Neural cell (in vitro differentiated cells): ENCODE measurements around the gene EBPL.

ENCODE experiments used
- EP300 ChIP-seq: fragments of 450-650 bp; conservative IDR thresholded peaks from 2 replicates; pipeline ENCODE4 v1.6.1; 2014; ENCODE audit warnings: antibody characterized with exemption, mild to moderate bottlenecking, moderate library complexity; ENCODE audit not compliant: poor library complexity, severe bottlenecking
- EZH2 ChIP-seq: fragments of 200-600, 300-800 bp; shearing (Covaris generic), sonication (generic); IDR thresholded peaks from 2 replicates; pipeline ENCODE4 v1.6.1; 2014; ENCODE audit warnings: antibody characterized with exemption, low read length, borderline replicate concordance, mild to moderate bottlenecking; ENCODE audit not compliant: insufficient read depth, poor library complexity, severe bottlenecking
- MXI1 ChIP-seq: fragments of 450-650 bp; conservative IDR thresholded peaks from 2 replicates; pipeline ENCODE4 v1.6.1; 2014; ENCODE audit warnings: antibody characterized with exemption, mild to moderate bottlenecking; ENCODE audit not compliant: poor library complexity, severe bottlenecking
- POLR2AphosphoS5 ChIP-seq: IDR thresholded peaks from 2 replicates; pipeline ENCODE4 v1.6.1; 2012
- RAD21 ChIP-seq: fragments of 450-650 bp; conservative IDR thresholded peaks from 2 replicates; pipeline ENCODE4 v1.6.1; 2014; ENCODE audit warnings: antibody characterized with exemption, mild to moderate bottlenecking, moderate library complexity
- SMC3 ChIP-seq: fragments of 450-650 bp; conservative IDR thresholded peaks from 2 replicates; pipeline ENCODE4 v1.6.1; 2014; ENCODE audit warnings: antibody characterized with exemption, mild to moderate bottlenecking, moderate library complexity; ENCODE audit not compliant: poor library complexity
- TAF1 ChIP-seq: IDR thresholded peaks from 2 replicates; pipeline ENCODE4 v1.6.1; 2012; ENCODE audit warnings: low read depth
- TF ChIP-seq, protein P1 (sequence below): fragments of 450-650 bp; IDR thresholded peaks from 2 replicates; pipeline ENCODE4 v1.5.1; 2014; ENCODE audit warnings: antibody characterized with exemption, mild to moderate bottlenecking, moderate library complexity; ENCODE audit not compliant: poor library complexity, severe bottlenecking
- TF ChIP-seq, protein P2 (sequence below): IDR thresholded peaks from 2 replicates; pipeline ENCODE4 v1.6.1; 2012; ENCODE audit warnings: borderline replicate concordance

GRCh38 chr13:49622174-49622946 is 68.9 kb downstream of the EBPL start:
- no peak for TF ChIP-seq EZH2
- TF ChIP-seq, protein P1, sequence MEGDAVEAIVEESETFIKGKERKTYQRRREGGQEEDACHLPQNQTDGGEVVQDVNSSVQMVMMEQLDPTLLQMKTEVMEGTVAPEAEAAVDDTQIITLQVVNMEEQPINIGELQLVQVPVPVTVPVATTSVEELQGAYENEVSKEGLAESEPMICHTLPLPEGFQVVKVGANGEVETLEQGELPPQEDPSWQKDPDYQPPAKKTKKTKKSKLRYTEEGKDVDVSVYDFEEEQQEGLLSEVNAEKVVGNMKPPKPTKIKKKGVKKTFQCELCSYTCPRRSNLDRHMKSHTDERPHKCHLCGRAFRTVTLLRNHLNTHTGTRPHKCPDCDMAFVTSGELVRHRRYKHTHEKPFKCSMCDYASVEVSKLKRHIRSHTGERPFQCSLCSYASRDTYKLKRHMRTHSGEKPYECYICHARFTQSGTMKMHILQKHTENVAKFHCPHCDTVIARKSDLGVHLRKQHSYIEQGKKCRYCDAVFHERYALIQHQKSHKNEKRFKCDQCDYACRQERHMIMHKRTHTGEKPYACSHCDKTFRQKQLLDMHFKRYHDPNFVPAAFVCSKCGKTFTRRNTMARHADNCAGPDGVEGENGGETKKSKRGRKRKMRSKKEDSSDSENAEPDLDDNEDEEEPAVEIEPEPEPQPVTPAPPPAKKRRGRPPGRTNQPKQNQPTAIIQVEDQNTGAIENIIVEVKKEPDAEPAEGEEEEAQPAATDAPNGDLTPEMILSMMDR = no peak
- TF ChIP-seq POLR2AphosphoS5 = no peak
- no peak for TF ChIP-seq EP300
- TF ChIP-seq, protein P2, sequence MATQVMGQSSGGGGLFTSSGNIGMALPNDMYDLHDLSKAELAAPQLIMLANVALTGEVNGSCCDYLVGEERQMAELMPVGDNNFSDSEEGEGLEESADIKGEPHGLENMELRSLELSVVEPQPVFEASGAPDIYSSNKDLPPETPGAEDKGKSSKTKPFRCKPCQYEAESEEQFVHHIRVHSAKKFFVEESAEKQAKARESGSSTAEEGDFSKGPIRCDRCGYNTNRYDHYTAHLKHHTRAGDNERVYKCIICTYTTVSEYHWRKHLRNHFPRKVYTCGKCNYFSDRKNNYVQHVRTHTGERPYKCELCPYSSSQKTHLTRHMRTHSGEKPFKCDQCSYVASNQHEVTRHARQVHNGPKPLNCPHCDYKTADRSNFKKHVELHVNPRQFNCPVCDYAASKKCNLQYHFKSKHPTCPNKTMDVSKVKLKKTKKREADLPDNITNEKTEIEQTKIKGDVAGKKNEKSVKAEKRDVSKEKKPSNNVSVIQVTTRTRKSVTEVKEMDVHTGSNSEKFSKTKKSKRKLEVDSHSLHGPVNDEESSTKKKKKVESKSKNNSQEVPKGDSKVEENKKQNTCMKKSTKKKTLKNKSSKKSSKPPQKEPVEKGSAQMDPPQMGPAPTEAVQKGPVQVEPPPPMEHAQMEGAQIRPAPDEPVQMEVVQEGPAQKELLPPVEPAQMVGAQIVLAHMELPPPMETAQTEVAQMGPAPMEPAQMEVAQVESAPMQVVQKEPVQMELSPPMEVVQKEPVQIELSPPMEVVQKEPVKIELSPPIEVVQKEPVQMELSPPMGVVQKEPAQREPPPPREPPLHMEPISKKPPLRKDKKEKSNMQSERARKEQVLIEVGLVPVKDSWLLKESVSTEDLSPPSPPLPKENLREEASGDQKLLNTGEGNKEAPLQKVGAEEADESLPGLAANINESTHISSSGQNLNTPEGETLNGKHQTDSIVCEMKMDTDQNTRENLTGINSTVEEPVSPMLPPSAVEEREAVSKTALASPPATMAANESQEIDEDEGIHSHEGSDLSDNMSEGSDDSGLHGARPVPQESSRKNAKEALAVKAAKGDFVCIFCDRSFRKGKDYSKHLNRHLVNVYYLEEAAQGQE = no peak
- TF ChIP-seq TAF1 = no peak
- TF ChIP-seq SMC3 = no peak
- no peak for TF ChIP-seq MXI1
- TF ChIP-seq RAD21 = no peak
